Activated CD4-positive, CD25-positive, alpha-beta regulatory T cell treated with anti-CD3 and anti-CD28 coated beads, Interleukin-2, amount 50 U/mL, for 72 hours (primary cell): Measurements from ENCODE around the gene CERS6.
A peak's percentile ranks its signal among the peaks of the same experiment; 100 is the strongest.
"Not testable (repeated sequence)": the region's sequence is repeated elsewhere in the genome, so short reads cannot be mapped to it uniquely, and the experiment has no call there.

Experiments used
- DNase-seq: peaks from one replicate; pipeline ENCODE4 v3.0.0; 2021

The CERS6 gene

DNA sequence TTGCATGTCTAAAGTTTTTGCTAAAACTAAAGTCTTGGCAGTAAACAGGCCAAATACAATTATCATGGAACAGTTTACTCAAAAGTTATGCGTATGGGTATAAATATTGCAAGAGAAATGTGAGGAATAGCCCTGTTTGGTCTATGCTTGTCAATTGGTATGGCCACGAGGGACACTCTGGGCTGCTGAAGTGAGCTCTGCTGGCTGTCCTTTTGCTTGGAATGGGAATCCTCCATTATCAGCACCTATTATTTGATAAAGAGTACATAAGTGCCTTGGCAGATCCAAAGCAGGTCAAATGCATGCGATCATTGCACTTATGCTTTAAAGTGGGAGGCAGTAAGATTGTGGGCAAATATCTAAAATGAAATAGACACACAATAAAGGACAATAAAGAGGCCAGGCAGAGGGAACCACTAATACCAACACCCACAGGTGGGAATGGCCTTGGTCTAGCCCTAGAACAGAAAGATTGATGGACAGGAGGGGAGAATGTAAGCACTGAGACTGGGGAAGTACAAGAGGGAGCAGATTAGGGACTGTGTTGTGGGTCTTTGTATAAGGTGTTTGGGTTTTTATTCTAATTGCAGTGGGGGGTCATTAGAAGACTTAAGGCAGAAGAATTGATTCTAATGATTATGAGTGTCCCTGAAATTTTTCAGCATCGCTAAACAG, 286.3 kb downstream of the CERS6 start:
- no peak for DNase-seq

GRCh38 chr2:168744844-168745243, 288.8 kb downstream of the CERS6 start:
- no peak for DNase-seq

DNA sequence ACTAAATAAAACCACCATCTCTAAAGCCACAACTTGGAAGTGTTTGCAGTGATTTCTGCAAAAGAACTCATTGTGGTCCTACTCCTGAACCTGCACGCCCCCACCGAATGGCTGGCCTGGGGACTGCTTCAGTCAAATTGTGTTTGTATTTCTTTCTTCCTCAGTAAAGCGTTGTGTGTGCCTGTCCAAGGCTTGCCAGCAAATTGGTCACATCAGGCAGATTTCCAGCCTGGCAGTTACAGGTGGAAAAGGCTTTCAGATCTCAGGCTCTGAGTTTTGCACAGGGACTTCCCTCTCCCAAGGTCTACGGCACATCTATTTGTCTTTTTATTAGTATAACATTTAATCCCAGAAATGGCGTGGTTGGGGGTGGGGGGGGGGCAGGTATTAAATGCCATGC, 292.4 kb downstream of the CERS6 start:
- DNase-seq, result no peak

DNA sequence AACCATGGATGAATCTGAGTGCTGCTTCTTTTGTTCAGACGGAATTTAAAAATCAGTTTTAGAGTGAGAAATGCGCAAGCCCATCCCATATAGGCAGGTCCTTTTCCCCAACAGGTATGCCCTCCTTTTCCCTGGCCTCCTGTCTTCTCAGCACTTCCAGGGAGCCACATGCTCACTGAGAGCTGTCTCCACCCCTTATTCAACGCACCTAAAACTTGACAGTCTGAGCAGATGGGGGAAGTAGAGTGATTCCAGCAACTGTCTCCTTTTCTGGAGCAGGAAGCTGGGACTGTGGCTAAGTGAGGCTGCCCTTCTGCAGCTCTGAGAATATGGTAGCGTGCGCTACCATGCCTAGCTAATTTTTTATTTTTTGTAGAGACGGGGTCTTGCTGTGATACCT, 293.2 kb downstream of the CERS6 start:
- DNase-seq, result no peak

DNA sequence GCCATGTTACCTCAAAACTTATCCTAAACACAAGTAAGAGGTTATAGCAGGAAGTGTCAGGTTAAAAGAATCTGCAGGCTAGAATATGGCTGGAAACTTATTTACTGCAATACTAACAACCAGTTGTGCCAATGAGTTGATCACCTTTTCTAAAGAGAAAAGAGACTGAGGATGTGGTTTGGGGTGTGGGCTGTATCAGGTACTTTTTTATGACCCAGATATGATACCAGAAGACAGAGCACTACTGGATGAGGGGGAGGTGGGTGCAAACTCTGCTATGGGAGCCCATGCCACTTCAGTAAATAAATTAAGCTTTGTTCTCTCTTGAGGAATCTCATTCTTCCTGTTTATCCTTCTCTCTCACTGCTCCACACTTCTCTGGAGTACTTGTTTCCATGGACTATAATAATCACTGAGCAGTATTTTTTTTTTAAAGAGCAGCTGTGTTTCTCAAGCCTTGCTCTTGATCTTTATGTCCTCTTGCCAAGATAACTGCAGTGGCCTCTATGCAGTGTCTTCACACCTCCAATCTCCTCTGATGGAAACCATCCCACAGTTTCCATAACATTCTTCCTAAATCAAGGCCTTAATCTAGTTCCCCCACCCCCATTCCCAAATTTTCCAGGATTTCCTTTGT, 295.1 kb downstream of the CERS6 start:
- DNase-seq, result no peak

DNA sequence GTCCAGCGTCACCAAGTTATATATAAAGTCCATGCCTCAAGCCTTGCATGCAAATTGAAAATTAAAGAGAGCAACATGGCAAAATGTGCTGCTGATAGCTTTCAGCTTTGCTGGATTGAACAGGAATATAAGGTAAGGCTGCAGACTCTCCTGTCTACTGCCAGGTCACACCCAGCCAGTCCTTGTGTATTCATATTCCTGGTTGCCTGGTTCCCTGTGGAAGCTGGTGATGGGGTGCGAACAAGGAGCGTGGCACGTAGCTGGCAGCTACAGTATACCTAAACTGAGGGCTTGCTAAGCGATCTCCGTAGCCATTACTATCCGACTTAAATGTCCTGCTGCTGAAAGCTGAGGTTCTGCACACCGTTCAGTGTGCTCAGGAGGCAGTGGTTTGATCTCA, 296.3 kb downstream of the CERS6 start:
- no peak for DNase-seq

- no peak for DNase-seq
Observed at GRCh38 chr2:168753765-168754329, 297.8 kb downstream of the CERS6 start.

- no peak for DNase-seq
Observed at GRCh38 chr2:168757223-168757622, 301.2 kb downstream of the CERS6 start.

- no peak for DNase-seq
Observed at GRCh38 chr2:168758970-168759820, 303.1 kb downstream of the CERS6 start.

DNA sequence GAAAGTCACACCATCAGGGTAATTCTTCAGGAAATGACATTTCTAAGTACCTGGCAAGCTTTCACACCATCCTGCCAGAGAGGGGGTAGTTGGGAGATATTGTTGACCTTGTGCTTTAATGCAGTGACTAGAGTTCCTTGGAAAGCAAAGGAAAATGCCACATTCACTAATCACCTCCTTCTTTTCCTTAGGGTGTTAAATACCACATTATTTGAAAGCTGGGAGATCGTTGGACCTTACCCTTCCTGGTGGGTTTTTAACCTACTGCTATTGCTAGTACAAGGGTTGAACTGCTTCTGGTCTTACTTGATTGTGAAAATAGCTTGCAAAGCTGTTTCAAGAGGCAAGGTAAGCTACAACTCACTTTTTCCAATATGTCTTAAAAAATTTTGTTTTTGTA, 309.3 kb downstream of the CERS6 start:
- DNase-seq, result no peak

DNA sequence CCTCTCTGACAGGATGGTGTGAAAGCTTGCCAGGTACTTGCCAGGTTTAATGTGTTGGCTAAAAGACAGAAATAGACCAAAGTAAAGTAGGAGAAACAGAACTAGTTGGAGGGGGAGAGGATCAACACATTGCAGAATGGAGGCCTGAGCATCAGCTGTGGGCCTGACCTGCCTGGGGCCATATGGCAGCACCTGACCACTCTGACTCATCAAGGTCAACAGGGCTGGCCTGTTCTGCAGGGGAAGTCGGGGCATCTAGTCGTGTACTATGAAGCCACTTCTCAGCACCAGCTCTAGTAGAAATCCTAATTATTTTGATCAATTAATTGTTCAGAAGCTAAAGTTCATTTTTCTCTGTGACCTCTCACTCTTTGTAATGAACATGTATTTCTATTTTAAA, 310.5 kb downstream of the CERS6 start:
- no peak for DNase-seq

- no peak for DNase-seq
Observed at GRCh38 chr2:168767258-168767657, 311.2 kb downstream of the CERS6 start.

- DNase-seq, result not testable (repeated sequence)
Observed at GRCh38 chr2:168768357-168768756, 312.3 kb downstream of the CERS6 start.

GRCh38 chr2:168770796-168771195, 314.7 kb downstream of the CERS6 start:
- no peak for DNase-seq

DNA sequence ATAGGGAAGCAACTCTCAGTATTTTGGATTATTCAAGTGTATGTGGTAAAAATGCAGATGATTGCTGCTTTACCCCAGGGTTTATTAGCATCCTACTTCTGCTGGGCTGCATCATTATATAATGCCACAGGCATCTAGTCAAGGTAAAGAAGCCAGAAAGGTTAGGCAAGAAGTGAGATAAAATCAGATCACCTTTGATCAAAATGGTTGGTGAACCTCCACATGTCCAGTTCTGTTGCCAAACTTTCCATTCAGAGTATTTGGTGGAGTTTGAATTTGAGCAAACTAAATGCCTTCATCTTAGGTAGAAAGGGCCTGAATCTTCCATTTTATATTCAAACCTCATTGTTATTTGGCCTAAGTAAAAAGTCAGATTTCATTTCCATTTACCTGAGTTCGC, 316.6 kb downstream of the CERS6 start:
- no peak for DNase-seq

DNA sequence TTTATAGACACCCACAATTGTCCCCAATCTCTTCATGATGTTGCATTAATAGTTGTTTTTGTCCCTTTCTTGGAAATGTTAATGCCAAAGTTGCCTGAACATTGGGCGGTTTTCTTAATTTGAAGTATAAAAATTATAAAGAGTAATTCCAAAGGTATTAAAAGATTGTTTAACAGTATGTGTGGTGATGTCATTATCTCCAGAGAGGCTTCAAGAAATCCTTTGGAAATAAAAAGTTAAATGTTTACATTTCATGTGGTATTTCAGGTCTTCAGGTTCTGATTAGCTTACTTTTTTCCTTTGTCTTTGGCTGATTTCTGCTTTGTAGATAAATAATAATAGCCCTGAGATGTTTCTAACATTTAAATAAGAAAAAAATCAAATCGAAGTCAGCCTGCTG, 317.1 kb downstream of the CERS6 start:
- no peak for DNase-seq

GRCh38 chr2:168773719-168774521, 317.8 kb downstream of the CERS6 start:
- peak; percentile 38 for DNase-seq

DNA sequence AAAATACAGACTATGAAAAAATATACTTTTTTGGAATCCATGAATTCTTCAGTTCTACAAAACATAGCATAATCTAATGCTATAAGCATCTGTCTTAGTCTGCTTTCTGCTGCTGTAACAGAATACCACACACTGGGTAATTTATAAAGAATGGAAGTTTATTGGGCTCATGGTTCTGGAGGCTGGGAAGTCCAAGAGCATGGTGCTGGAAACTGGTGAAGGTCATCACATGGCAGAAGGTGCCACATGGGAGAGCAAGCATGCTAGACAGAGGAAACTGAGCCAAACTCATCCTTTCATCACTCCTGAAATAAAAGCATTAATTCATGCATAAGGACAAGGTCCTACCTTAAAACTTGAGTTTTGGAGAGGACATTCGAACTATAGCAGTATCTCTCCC, 319.8 kb downstream of the CERS6 start:
- no peak for DNase-seq

DNA sequence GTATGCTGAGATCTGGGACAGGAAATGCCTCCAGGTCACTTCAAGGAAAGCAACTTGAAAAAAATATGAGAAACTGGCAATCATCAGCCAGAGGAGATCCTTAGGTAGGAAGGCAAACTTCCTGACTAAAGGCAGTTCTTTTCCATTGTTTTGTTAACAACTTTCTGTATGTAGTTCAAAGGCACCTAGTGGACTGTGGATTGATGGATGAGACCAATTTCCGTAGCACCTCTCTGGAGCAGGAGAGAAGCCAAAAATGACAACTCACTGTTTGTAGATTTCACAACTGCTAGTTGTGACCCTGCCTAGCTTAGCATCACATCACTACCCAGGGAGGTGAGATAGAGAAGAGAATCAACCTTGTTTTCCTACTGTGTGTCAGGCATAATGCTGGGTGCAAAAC, 324.6 kb downstream of the CERS6 start:
- DNase-seq, result no peak

GRCh38 chr2:168781191-168781817, 325.2 kb downstream of the CERS6 start:
- no peak for DNase-seq

DNA sequence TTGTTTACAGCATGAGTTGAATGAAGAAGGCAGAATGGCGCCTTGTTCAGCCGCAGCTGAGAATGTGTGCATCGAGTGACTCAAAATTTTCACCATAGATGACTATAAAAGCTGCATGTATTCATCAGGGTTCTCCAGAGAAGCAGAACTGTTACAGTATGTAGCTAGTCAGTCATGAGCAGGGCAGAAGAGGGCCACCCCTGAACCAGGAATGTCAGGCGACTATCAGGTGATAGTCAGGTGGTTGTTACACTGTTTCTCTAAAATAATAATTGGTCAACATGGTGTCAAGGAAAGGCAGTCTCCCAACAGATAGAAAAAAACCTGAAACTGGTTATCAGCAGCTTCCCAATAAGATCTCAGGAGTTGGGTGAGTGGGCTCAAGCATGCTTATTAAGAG, 326.2 kb downstream of the CERS6 start:
- DNase-seq, result no peak

DNA sequence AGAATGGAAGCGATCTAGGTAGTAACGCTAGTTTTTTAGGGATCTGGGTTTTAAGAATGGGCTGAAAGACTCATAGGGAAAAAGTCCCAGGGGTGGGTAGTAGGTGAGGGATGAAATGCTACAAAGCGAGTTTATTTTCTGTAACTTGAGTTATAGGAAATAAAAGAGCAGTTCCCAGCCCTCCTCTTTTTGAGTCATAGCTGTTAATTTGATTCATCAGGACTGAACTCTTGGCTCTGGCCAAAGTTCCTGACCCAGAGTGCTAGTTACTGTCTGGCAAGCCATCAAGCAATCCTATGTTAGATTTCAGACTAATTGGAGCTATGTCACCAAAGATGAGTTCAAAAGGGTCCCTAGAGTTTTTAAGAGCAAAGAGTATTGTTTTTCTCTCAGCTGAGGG, 328.9 kb downstream of the CERS6 start:
- DNase-seq, result no peak
